Astrocyte of the cerebellum (primary cell): ENCODE results near the gene UBE2QL1.

Experiments used
- DNase-seq: peaks from one replicate; pipeline ENCODE4 v3.0.0-alpha.2; 2011; ENCODE audit warnings: low read depth
- H3K4me3 ChIP-seq: 2 replicates; pipeline ENCODE4 v1.5.1; 2011; ENCODE audit warnings: mild to moderate bottlenecking, low read depth, low read length, moderate library complexity
- CTCF ChIP-seq: IDR thresholded peaks from 2 replicates; pipeline ENCODE4 v1.5.1; 2012; ENCODE audit warnings: low read length, low read depth, moderate library complexity, mild to moderate bottlenecking; ENCODE audit errors: missing control alignments
- in situ Hi-C: cut with HindIII; loops from 2 replicates; pipeline ENCODE4 v1.10.0; 2017; ENCODE audit warnings: low sequenced_read_pairs

Gene UBE2QL1

GRCh38 chr5:6471252-6471651 lies 22.6 kb downstream of the UBE2QL1 start:
- no peak overlapping the region for H3K4me3 ChIP-seq
- in situ Hi-C loops: no loop called here
- TF ChIP-seq CTCF: no peak
- no peak for DNase-seq

GRCh38 chr5:6472792-6473191 lies 24.1 kb downstream of the UBE2QL1 start:
- DNase-seq: no peak
- TF ChIP-seq CTCF: no peak
- no peak overlapping the region for H3K4me3 ChIP-seq
- in situ Hi-C loops: no loop called here

GRCh38 chr5:6473284-6473683 lies 24.6 kb downstream of the UBE2QL1 start:
- H3K4me3 ChIP-seq: no peak overlapping the region
- in situ Hi-C loops: no loop called here
- no peak for DNase-seq
- TF ChIP-seq CTCF: no peak

- in situ Hi-C loops: no loop called here
- no peak for DNase-seq
- H3K4me3 ChIP-seq: no peak overlapping the region
- TF ChIP-seq CTCF: no peak
Observed at GRCh38 chr5:6475626-6476312, 27.1 kb downstream of the UBE2QL1 start.

GRCh38 chr5:6476313-6476661 lies 27.6 kb downstream of the UBE2QL1 start:
- no peak for TF ChIP-seq CTCF
- in situ Hi-C loops: no loop called here
- no peak overlapping the region for H3K4me3 ChIP-seq
- no peak for DNase-seq

GRCh38 chr5:6478793-6479192 lies 30.1 kb downstream of the UBE2QL1 start:
- no peak for DNase-seq
- no peak for TF ChIP-seq CTCF
- no peak overlapping the region for H3K4me3 ChIP-seq
- in situ Hi-C loops: no loop called here
